Neural cell (in vitro differentiated cells): ENCODE measurements around the gene SLC25A4. TPM values are rescaled to one million over a fixed set of nuclear protein-coding genes. Genes with fewer than 3 reads are reported as not detected.

Source experiments
- H2AFZ ChIP-seq: fragments of 200-600, 300-800 bp; sonication (generic), shearing (Covaris generic); 2 replicates; pipeline ENCODE4 v1.6.0; 2014; ENCODE audit warnings: low read depth, mild to moderate bottlenecking, antibody characterized with exemption, low read length, moderate library complexity
- H3F3A ChIP-seq: fragments of 200-600 bp; shearing (Covaris generic); 2 replicates; pipeline ENCODE4 v1.6.1; 2016; ENCODE audit warnings: mild to moderate bottlenecking, moderate library complexity, mixed read lengths, antibody characterized with exemption, low read length; ENCODE audit not compliant: insufficient read depth, poor library complexity, severe bottlenecking
- H3K27ac ChIP-seq: fragments of 200-600, 300-800 bp; sonication (generic), shearing (Covaris generic); 2 replicates; pipeline ENCODE4 v1.5.1; 2014; ENCODE audit warnings: mild to moderate bottlenecking, low read length, moderate library complexity
- H3K27me3 ChIP-seq: fragments of 300-800, 200-600 bp; sonication (generic), shearing (Covaris generic); 2 replicates; pipeline ENCODE4 v1.6.0; 2014; ENCODE audit warnings: mild to moderate bottlenecking, low read depth, low read length, moderate library complexity; ENCODE audit not compliant: insufficient read depth
- H3K36me3 ChIP-seq: fragments of 300-800, 200-600 bp; sonication (generic), shearing (Covaris generic); 2 replicates; pipeline ENCODE4 v1.5.1; 2014; ENCODE audit warnings: mild to moderate bottlenecking, antibody characterized with exemption, low read length, moderate library complexity; ENCODE audit not compliant: insufficient read depth
- H3K4me2 ChIP-seq: fragments of 300-800, 200-600 bp; sonication (generic), shearing (Covaris generic); 2 replicates; pipeline ENCODE4 v1.6.0; 2014; ENCODE audit warnings: mild to moderate bottlenecking, low read length
- H3K4me3 ChIP-seq: fragments of 300-800, 200-600 bp; sonication (generic), shearing (Covaris generic); 2 replicates; pipeline ENCODE4 v1.5.1; 2014; ENCODE audit warnings: mild to moderate bottlenecking, low read length, moderate library complexity
- H3K79me2 ChIP-seq: fragments of 200-600 bp; shearing (Covaris generic); replicated peaks from 2 replicates; pipeline ENCODE4 v1.6.0; 2014; ENCODE audit warnings: mild to moderate bottlenecking, low read length, moderate library complexity; ENCODE audit not compliant: insufficient read depth
- H3K9ac ChIP-seq: fragments of 300-800, 200-600 bp; sonication (generic), shearing (Covaris generic); 2 replicates; pipeline ENCODE4 v1.6.1; 2016; ENCODE audit warnings: mild to moderate bottlenecking, low read length, mixed read lengths
- H3K9me2 ChIP-seq: fragments of 200-600 bp; shearing (Covaris generic); 2 replicates; pipeline ENCODE4 v1.6.1; 2016; ENCODE audit warnings: mild to moderate bottlenecking, low read length, mixed read lengths; ENCODE audit not compliant: insufficient read depth
- H3K9me3 ChIP-seq: fragments of 200-600, 300-800 bp; sonication (generic), shearing (Covaris generic); 2 replicates; pipeline ENCODE4 v1.6.1; 2016; ENCODE audit warnings: mild to moderate bottlenecking, mixed run types, low read length, moderate library complexity, mixed read lengths
- H4K20me1 ChIP-seq: fragments of 200-600 bp; shearing (Covaris generic); 2 replicates; pipeline ENCODE4 v1.6.1; 2016; ENCODE audit warnings: mild to moderate bottlenecking, mixed run types; ENCODE audit not compliant: insufficient read depth
- EP300 ChIP-seq: fragments of 450-650 bp; conservative IDR thresholded peaks from 2 replicates; pipeline ENCODE4 v1.6.1; 2014; ENCODE audit warnings: antibody characterized with exemption, mild to moderate bottlenecking, moderate library complexity; ENCODE audit not compliant: poor library complexity, severe bottlenecking
- EZH2 ChIP-seq: fragments of 200-600, 300-800 bp; shearing (Covaris generic), sonication (generic); IDR thresholded peaks from 2 replicates; pipeline ENCODE4 v1.6.1; 2014; ENCODE audit warnings: antibody characterized with exemption, low read length, borderline replicate concordance, mild to moderate bottlenecking; ENCODE audit not compliant: insufficient read depth, poor library complexity, severe bottlenecking
- MXI1 ChIP-seq: fragments of 450-650 bp; conservative IDR thresholded peaks from 2 replicates; pipeline ENCODE4 v1.6.1; 2014; ENCODE audit warnings: antibody characterized with exemption, mild to moderate bottlenecking; ENCODE audit not compliant: poor library complexity, severe bottlenecking
- POLR2AphosphoS5 ChIP-seq: IDR thresholded peaks from 2 replicates; pipeline ENCODE4 v1.6.1; 2012
- RAD21 ChIP-seq: fragments of 450-650 bp; conservative IDR thresholded peaks from 2 replicates; pipeline ENCODE4 v1.6.1; 2014; ENCODE audit warnings: antibody characterized with exemption, mild to moderate bottlenecking, moderate library complexity
- SMC3 ChIP-seq: fragments of 450-650 bp; conservative IDR thresholded peaks from 2 replicates; pipeline ENCODE4 v1.6.1; 2014; ENCODE audit warnings: antibody characterized with exemption, mild to moderate bottlenecking, moderate library complexity; ENCODE audit not compliant: poor library complexity
- TAF1 ChIP-seq: IDR thresholded peaks from 2 replicates; pipeline ENCODE4 v1.6.1; 2012; ENCODE audit warnings: low read depth
- polyA plus RNA-seq: library from polyadenylated mRNA; depleted of rRNA; stranded (reverse); fragments of >200 nt; gene quantifications from 2 replicates; pipeline ENCODE4 v1.2.3, GENCODE V29; 2014
- TF ChIP-seq, protein P1 (sequence below): fragments of 450-650 bp; IDR thresholded peaks from 2 replicates; pipeline ENCODE4 v1.5.1; 2014; ENCODE audit warnings: antibody characterized with exemption, mild to moderate bottlenecking, moderate library complexity; ENCODE audit not compliant: poor library complexity, severe bottlenecking
- TF ChIP-seq, protein P2 (sequence below): IDR thresholded peaks from 2 replicates; pipeline ENCODE4 v1.6.1; 2012; ENCODE audit warnings: borderline replicate concordance

Gene SLC25A4
- polyA plus RNA-seq, 1 donor from 2014 or later = 140 TPM

DNA sequence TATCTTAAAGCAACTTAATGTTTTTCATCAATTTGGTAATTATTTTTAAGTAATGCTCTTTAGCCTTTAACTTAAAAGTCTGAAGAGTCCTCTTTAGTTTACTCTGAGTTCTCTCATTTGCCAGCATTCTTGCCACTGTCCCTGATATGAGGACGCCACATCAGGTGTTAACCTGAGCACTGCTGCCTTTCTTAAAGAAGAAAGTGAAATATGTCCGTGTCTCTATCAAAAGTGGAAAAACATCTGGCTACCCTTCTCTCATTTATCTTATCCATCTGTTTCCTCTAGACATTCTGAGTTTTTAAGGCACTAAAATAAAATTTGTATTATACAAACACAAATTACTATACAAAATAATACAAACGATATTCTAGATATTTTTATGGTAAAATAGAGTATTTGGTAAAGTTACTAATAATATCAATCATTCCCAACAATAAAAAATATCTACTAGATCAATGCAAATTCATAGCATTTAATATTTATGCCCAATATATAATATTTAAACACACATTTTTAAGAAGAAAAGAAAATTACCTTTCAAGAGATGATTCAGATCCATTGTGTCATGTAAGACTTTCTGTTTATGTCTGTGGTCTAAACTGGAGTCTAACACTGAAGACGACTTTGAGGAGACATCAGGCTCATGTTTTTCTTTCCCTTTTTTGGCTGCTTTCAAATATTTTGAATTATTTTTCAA lies 46.7 kb downstream of the SLC25A4 start:
- no peak overlapping the region for H3K27ac ChIP-seq

DNA sequence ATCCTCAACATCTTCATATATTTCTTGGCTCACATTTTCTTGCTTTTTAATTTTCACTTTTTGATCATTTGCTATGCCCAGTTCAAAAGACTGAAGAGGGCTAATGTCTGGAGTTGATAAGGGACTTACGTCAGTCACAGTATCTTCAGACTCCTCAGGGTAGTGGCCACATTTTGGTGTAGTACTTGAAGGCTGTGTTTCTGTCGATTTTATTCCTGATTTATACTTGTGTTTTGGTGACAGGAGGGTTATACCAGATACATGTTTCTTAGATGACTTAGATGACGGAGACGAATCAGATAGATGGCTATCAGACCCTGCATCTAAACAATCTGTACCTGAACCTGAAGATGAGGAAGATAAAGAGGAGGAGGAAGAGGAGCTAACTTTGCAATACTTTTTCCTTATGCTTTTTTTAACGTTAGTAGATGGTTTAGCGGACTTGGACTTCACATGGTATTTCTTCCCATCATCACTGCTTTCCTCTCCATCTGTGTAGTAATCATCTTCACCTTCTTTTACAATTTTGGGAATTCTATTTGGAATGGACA lies 47.3 kb downstream of the SLC25A4 start:
- no peaks in the 10 kb centered on the region for H3K79me2 ChIP-seq

More for the DNA sequence above, 46.7 kb downstream of the SLC25A4 start:
- H3K36me3 ChIP-seq = no peaks in the 10 kb centered on the region
- H2AFZ ChIP-seq = no peak overlapping the region
- H3K9me2 ChIP-seq = no peaks in the 10 kb centered on the region
- no peak overlapping the region for H3K4me3 ChIP-seq
- no peaks in the 10 kb centered on the region for H3K9me3 ChIP-seq
- no peaks in the 10 kb centered on the region for H3F3A ChIP-seq
- H3K9ac ChIP-seq = no peak overlapping the region
- TF ChIP-seq, protein P1, sequence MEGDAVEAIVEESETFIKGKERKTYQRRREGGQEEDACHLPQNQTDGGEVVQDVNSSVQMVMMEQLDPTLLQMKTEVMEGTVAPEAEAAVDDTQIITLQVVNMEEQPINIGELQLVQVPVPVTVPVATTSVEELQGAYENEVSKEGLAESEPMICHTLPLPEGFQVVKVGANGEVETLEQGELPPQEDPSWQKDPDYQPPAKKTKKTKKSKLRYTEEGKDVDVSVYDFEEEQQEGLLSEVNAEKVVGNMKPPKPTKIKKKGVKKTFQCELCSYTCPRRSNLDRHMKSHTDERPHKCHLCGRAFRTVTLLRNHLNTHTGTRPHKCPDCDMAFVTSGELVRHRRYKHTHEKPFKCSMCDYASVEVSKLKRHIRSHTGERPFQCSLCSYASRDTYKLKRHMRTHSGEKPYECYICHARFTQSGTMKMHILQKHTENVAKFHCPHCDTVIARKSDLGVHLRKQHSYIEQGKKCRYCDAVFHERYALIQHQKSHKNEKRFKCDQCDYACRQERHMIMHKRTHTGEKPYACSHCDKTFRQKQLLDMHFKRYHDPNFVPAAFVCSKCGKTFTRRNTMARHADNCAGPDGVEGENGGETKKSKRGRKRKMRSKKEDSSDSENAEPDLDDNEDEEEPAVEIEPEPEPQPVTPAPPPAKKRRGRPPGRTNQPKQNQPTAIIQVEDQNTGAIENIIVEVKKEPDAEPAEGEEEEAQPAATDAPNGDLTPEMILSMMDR = no peak
- no peak for TF ChIP-seq EP300
- TF ChIP-seq RAD21 = no peak
- TF ChIP-seq, protein P2, sequence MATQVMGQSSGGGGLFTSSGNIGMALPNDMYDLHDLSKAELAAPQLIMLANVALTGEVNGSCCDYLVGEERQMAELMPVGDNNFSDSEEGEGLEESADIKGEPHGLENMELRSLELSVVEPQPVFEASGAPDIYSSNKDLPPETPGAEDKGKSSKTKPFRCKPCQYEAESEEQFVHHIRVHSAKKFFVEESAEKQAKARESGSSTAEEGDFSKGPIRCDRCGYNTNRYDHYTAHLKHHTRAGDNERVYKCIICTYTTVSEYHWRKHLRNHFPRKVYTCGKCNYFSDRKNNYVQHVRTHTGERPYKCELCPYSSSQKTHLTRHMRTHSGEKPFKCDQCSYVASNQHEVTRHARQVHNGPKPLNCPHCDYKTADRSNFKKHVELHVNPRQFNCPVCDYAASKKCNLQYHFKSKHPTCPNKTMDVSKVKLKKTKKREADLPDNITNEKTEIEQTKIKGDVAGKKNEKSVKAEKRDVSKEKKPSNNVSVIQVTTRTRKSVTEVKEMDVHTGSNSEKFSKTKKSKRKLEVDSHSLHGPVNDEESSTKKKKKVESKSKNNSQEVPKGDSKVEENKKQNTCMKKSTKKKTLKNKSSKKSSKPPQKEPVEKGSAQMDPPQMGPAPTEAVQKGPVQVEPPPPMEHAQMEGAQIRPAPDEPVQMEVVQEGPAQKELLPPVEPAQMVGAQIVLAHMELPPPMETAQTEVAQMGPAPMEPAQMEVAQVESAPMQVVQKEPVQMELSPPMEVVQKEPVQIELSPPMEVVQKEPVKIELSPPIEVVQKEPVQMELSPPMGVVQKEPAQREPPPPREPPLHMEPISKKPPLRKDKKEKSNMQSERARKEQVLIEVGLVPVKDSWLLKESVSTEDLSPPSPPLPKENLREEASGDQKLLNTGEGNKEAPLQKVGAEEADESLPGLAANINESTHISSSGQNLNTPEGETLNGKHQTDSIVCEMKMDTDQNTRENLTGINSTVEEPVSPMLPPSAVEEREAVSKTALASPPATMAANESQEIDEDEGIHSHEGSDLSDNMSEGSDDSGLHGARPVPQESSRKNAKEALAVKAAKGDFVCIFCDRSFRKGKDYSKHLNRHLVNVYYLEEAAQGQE = no peak
- TF ChIP-seq TAF1 = no peak
- TF ChIP-seq MXI1 = no peak
- no peak for TF ChIP-seq EZH2
- no peak for TF ChIP-seq POLR2AphosphoS5
- TF ChIP-seq SMC3 = no peak
- H3K4me2 ChIP-seq = no peak overlapping the region
- H3K27me3 ChIP-seq = no peaks in the 10 kb centered on the region
- H3K79me2 ChIP-seq = no peaks in the 10 kb centered on the region
- H4K20me1 ChIP-seq = no peaks in the 10 kb centered on the region

More for the DNA sequence above, 47.3 kb downstream of the SLC25A4 start:
- Histone ChIP-seq H3F3A (no peaks in the 10 kb centered on the region), H3K9me2 (no peaks in the 10 kb centered on the region), H2AFZ (no peak overlapping the region), H3K27ac (no peak overlapping the region), H3K27me3 (no peaks in the 10 kb centered on the region), H3K36me3 (no peaks in the 10 kb centered on the region), H3K4me2 (no peak overlapping the region), H3K9me3 (no peaks in the 10 kb centered on the region), H4K20me1 (no peaks in the 10 kb centered on the region), H3K9ac (no peak overlapping the region), H3K4me3 (no peak overlapping the region)
- TF ChIP-seq, protein P1 = no peak
- no peak for TF ChIP-seq TAF1
- no peak for TF ChIP-seq EP300
- TF ChIP-seq RAD21 = no peak
- TF ChIP-seq EZH2 = no peak
- TF ChIP-seq POLR2AphosphoS5 = no peak
- TF ChIP-seq MXI1 = no peak
- TF ChIP-seq, protein P2 = no peak
- TF ChIP-seq SMC3 = no peak
